Measurements from ENCODE around the gene ZSCAN1. TPM values are rescaled to one million over a fixed set of nuclear protein-coding genes. Genes with fewer than 3 reads are reported as not detected.

ZSCAN1 gene
- total RNA-seq, 1 experiment from 2014 or later = not detected

DNA sequence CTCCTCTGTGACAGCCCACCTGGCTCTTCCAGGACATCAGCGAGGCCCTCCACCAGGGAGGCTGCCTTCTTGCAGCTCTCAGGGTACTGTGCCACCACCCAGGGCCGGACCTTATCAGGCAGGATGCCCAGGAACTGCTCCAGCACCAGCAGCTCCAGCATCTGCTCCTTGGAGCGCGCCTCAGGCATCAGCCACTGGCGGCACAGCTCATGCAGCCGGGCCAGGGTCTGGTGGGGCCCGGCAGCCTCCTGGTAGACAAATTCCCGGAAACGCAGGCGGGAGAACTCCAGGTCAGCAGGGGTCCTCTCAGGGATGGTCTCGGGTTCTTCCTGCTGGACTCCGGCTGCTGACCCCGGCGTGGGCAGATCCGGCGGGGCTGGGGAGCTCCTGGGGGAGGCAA lies 56.0 kb downstream of the ZSCAN1 start:
- TF ChIP-seq CTCF (IDR thresholded peaks at IDR 0.05; ENCODE audit: unreplicated experiment) = no peak
- intact Hi-C loops (cut with micrococcal nuclease) = no loop called here
- H3K27me3 Mint-ChIP-seq (ENCODE audit: insufficient read depth, unreplicated experiment) = no peaks in the 10 kb centered on the region
- no peaks in the 10 kb centered on the region for H3K36me3 Mint-ChIP-seq (ENCODE audit: insufficient read depth, unreplicated experiment)
- H3K4me3 Mint-ChIP-seq (ENCODE audit: unreplicated experiment) = no peak overlapping the region
- no peak overlapping the region for H3K27ac Mint-ChIP-seq (ENCODE audit: low read depth, unreplicated experiment)
- BruUV-seq (replicated peaks) = no TSS peak
- no peaks in the 10 kb centered on the region for H3K4me1 Mint-ChIP-seq (ENCODE audit: insufficient read depth, unreplicated experiment)
- DNase-seq (ENCODE audit: unreplicated experiment) = no peak
- peaks cover 8% of the 10 kb centered on the region for H3K9me3 Mint-ChIP-seq (ENCODE audit: unreplicated experiment)
- POLR2A ChIA-PET = no interaction called here
- CTCF ChIA-PET = no interaction called here

GRCh38 chr19:58091251-58091995 lies 57.6 kb downstream of the ZSCAN1 start:
- H3K4me1 Mint-ChIP-seq (ENCODE audit: insufficient read depth, unreplicated experiment) = no peaks in the 10 kb centered on the region
- ChIA-PET CTCF (interaction anchor here (0.6 to 1.0 kb wide), 2 partner anchors 13 to 14 kb away, joined by 3 to 5 read pairs; no protein-coding TSS in a partner anchor), POLR2A (interaction anchor here (0.6 kb wide), 1 partner anchor 38 kb away, joined by 3 read pairs; no protein-coding TSS in a partner anchor)
- no peaks in the 10 kb centered on the region for H3K36me3 Mint-ChIP-seq (ENCODE audit: insufficient read depth, unreplicated experiment)
- H3K27ac Mint-ChIP-seq (ENCODE audit: low read depth, unreplicated experiment) = no peak overlapping the region
- no TSS peak for BruUV-seq (replicated peaks)
- no peak for DNase-seq (ENCODE audit: unreplicated experiment)
- peaks cover 8% of the 10 kb centered on the region for H3K9me3 Mint-ChIP-seq (ENCODE audit: unreplicated experiment)
- intact Hi-C loops (cut with micrococcal nuclease) = no loop called here
- no peak overlapping the region for H3K4me3 Mint-ChIP-seq (ENCODE audit: unreplicated experiment)
- no peak for TF ChIP-seq CTCF (IDR thresholded peaks at IDR 0.05; ENCODE audit: unreplicated experiment)
- no peaks in the 10 kb centered on the region for H3K27me3 Mint-ChIP-seq (ENCODE audit: insufficient read depth, unreplicated experiment)

- no peaks in the 10 kb centered on the region for H3K36me3 Mint-ChIP-seq (ENCODE audit: insufficient read depth, unreplicated experiment)
- TF ChIP-seq CTCF (IDR thresholded peaks at IDR 0.05; ENCODE audit: unreplicated experiment) = no peak
- BruUV-seq (replicated peaks) = no TSS peak
- POLR2A ChIA-PET = no interaction called here
- no peaks in the 10 kb centered on the region for H3K27me3 Mint-ChIP-seq (ENCODE audit: insufficient read depth, unreplicated experiment)
- no peaks in the 10 kb centered on the region for H3K4me1 Mint-ChIP-seq (ENCODE audit: insufficient read depth, unreplicated experiment)
- H3K4me3 Mint-ChIP-seq (ENCODE audit: unreplicated experiment) = no peak overlapping the region
- no peak overlapping the region for H3K27ac Mint-ChIP-seq (ENCODE audit: low read depth, unreplicated experiment)
- CTCF ChIA-PET = interaction anchor here (0.6 kb wide), 1 partner anchor 899 kb away, joined by 3 read pairs; no protein-coding TSS in a partner anchor
- intact Hi-C loops (cut with micrococcal nuclease) = no loop called here
- peaks cover 16% of the 10 kb centered on the region for H3K9me3 Mint-ChIP-seq (ENCODE audit: unreplicated experiment)
- DNase-seq (ENCODE audit: unreplicated experiment) = no peak
Observed at GRCh38 chr19:58093071-58093470, 59.2 kb downstream of the ZSCAN1 start.

- H3K27me3 Mint-ChIP-seq (ENCODE audit: insufficient read depth, unreplicated experiment) = no peaks in the 10 kb centered on the region
- no peaks in the 10 kb centered on the region for H3K36me3 Mint-ChIP-seq (ENCODE audit: insufficient read depth, unreplicated experiment)
- no peaks in the 10 kb centered on the region for H3K4me1 Mint-ChIP-seq (ENCODE audit: insufficient read depth, unreplicated experiment)
- no peak for TF ChIP-seq CTCF (IDR thresholded peaks at IDR 0.05; ENCODE audit: unreplicated experiment)
- no peak overlapping the region for H3K4me3 Mint-ChIP-seq (ENCODE audit: unreplicated experiment)
- no TSS peak for BruUV-seq (replicated peaks)
- intact Hi-C loops (cut with micrococcal nuclease) = no loop called here
- ChIA-PET CTCF (interaction anchor here (0.6 kb wide), 1 partner anchor 34 kb away, joined by 3 read pairs; no protein-coding TSS in a partner anchor), POLR2A (no interaction called here)
- H3K9me3 Mint-ChIP-seq (ENCODE audit: unreplicated experiment) = peaks cover 23% of the 10 kb centered on the region
- H3K27ac Mint-ChIP-seq (ENCODE audit: low read depth, unreplicated experiment) = no peak overlapping the region
- no peak for DNase-seq (ENCODE audit: unreplicated experiment)
Observed at GRCh38 chr19:58095328-58095727, 61.5 kb downstream of the ZSCAN1 start.

Measured in MCF 10A (cell line).